Fibroblast of mammary gland (primary cell): ENCODE data around the gene FOXK1.
A peak's percentile ranks its signal among the peaks of the same experiment; 100 is the strongest.
"Not testable (repeated sequence)": the region's sequence is repeated elsewhere in the genome, so short reads cannot be mapped to it uniquely, and the experiment has no call there.

ENCODE experiments used
- DNase-seq: peaks from one replicate; pipeline ENCODE4 v3.0.0-alpha.2; 2010; ENCODE audit warnings: low read depth
- H3K4me3 ChIP-seq: 2 replicates; pipeline ENCODE4 v1.5.1; 2011; ENCODE audit warnings: low read depth, mild to moderate bottlenecking, low read length, moderate library complexity; ENCODE audit not compliant: control insufficient read depth
- CTCF ChIP-seq: conservative IDR thresholded peaks from 2 replicates; pipeline ENCODE4 v1.5.1; 2011; ENCODE audit warnings: low read depth, low read length, inconsistent platforms; ENCODE audit not compliant: control insufficient read depth, insufficient read depth

The FOXK1 gene

GRCh38 chr7:4789194-4790077 is 107.3 kb downstream of the FOXK1 start:
- DNase-seq: no peak
- no peak for TF ChIP-seq CTCF
- H3K4me3 ChIP-seq: no peak overlapping the region

GRCh38 chr7:4790078-4790465 is 108.0 kb downstream of the FOXK1 start:
- no peak overlapping the region for H3K4me3 ChIP-seq
- no peak for TF ChIP-seq CTCF
- DNase-seq: no peak

- no peak for TF ChIP-seq CTCF
- no peak for DNase-seq
- no peak overlapping the region for H3K4me3 ChIP-seq
These were observed 108.5 kb downstream of the FOXK1 start for GRCh38 chr7:4790516-4790991.

- H3K4me3 ChIP-seq: no peak overlapping the region
- no peak for DNase-seq
- no peak for TF ChIP-seq CTCF
These were observed 109.1 kb downstream of the FOXK1 start for GRCh38 chr7:4791101-4791737.

GRCh38 chr7:4791738-4792536 is 109.8 kb downstream of the FOXK1 start:
- peak; percentile 34 for TF ChIP-seq CTCF
- H3K4me3 ChIP-seq: peak overlapping the region; percentile 9
- peak; percentile 48 for DNase-seq

- peak; percentile 14 for DNase-seq
- H3K4me3 ChIP-seq: peak overlapping the region; percentile 9
- no peak for TF ChIP-seq CTCF
These were observed 110.5 kb downstream of the FOXK1 start for GRCh38 chr7:4792537-4793126.

- DNase-seq, H3K4me3 ChIP-seq: not testable (repeated sequence)
These were observed 111.4 kb downstream of the FOXK1 start for GRCh38 chr7:4793385-4793993.

GRCh38 chr7:4794171-4794570 is 112.1 kb downstream of the FOXK1 start:
- DNase-seq, H3K4me3 ChIP-seq: not testable (repeated sequence)
